H9 (cell line): ENCODE results near the gene PDCD7. TPM values are rescaled to one million over a fixed set of nuclear protein-coding genes. Genes with fewer than 3 reads are reported as not detected.
"Not testable (repeated sequence)": the region's sequence is repeated elsewhere in the genome, so short reads cannot be mapped to it uniquely, and the experiment has no call there.

Experiments used
- DNase-seq: peaks from one replicate; pipeline ENCODE4 v3.0.0-alpha.2; 2017
- H2AFZ ChIP-seq: one replicate; pipeline ENCODE4 v1.6.1; 2013; ENCODE audit warnings: mild to moderate bottlenecking, low read length, control low read depth, moderate library complexity
- H2AK5ac ChIP-seq: 2 replicates; pipeline ENCODE4 v1.6.1; 2013; ENCODE audit warnings: low read length, control low read depth, mixed read lengths; ENCODE audit not compliant: insufficient read length
- H2BK120ac ChIP-seq: one replicate; pipeline ENCODE4 v1.6.1; 2013; ENCODE audit warnings: low read depth, mild to moderate bottlenecking, low read length, control low read depth, inconsistent platforms; ENCODE audit not compliant: poor library complexity, severe bottlenecking
- H2BK12ac ChIP-seq: 2 replicates; pipeline ENCODE4 v1.6.1; 2013; ENCODE audit warnings: low read length, control low read depth, mixed read lengths, low read depth; ENCODE audit not compliant: insufficient read length
- H2BK15ac ChIP-seq: 2 replicates; pipeline ENCODE4 v1.6.1; 2013; ENCODE audit warnings: low read depth, low read length, control low read depth
- H2BK20ac ChIP-seq: one replicate; pipeline ENCODE4 v1.6.1; 2013; ENCODE audit warnings: low read depth, mild to moderate bottlenecking, low read length, control low read depth, inconsistent platforms; ENCODE audit not compliant: poor library complexity, severe bottlenecking
- H2BK5ac ChIP-seq: 2 replicates; pipeline ENCODE4 v1.6.1; 2013; ENCODE audit warnings: low read length, control low read depth, mixed read lengths; ENCODE audit not compliant: insufficient read length
- H3K14ac ChIP-seq: 2 replicates; pipeline ENCODE4 v1.6.1; 2013; ENCODE audit warnings: low read length, control low read depth; ENCODE audit not compliant: insufficient read depth
- H3K18ac ChIP-seq: 2 replicates; pipeline ENCODE4 v1.6.1; 2013; ENCODE audit warnings: low read depth, mild to moderate bottlenecking, mixed read lengths, low read length, control low read depth; ENCODE audit not compliant: insufficient read length
- H3K23ac ChIP-seq: 2 replicates; pipeline ENCODE4 v1.6.1; 2013; ENCODE audit warnings: low read length, control low read depth, mixed read lengths, low read depth; ENCODE audit not compliant: insufficient read length
- H3K23me2 ChIP-seq: 2 replicates; pipeline ENCODE4 v1.6.1; 2013; ENCODE audit warnings: low read depth, mild to moderate bottlenecking, mixed read lengths, low read length, control low read depth; ENCODE audit not compliant: insufficient read length, poor library complexity, severe bottlenecking
- H3K27ac ChIP-seq: 2 replicates; pipeline ENCODE4 v1.5.1; 2013; ENCODE audit warnings: low read length, control low read depth, mixed read lengths, low read depth; ENCODE audit not compliant: insufficient read length
- H3K27me3 ChIP-seq: 2 replicates; pipeline ENCODE4 v1.6.1; 2013; ENCODE audit warnings: low read length, control low read depth, inconsistent platforms; ENCODE audit not compliant: insufficient read depth
- H3K4ac ChIP-seq: 2 replicates; pipeline ENCODE4 v1.6.1; 2013; ENCODE audit warnings: low read depth, mild to moderate bottlenecking, control low read depth, inconsistent platforms, low read length, moderate library complexity
- H3K4me1 ChIP-seq: 2 replicates; pipeline ENCODE4 v1.6.1; 2013; ENCODE audit warnings: low read length, control low read depth, inconsistent platforms; ENCODE audit not compliant: insufficient read depth
- H3K4me2 ChIP-seq: 2 replicates; pipeline ENCODE4 v1.6.1; 2013; ENCODE audit warnings: low read length, control low read depth, mixed read lengths; ENCODE audit not compliant: insufficient read length, insufficient read depth
- H3K56ac ChIP-seq: 2 replicates; pipeline ENCODE4 v1.6.1; 2013; ENCODE audit warnings: low read depth, mild to moderate bottlenecking, mixed read lengths, low read length, control low read depth; ENCODE audit not compliant: insufficient read length
- H3K79me1 ChIP-seq: 2 replicates; pipeline ENCODE4 v1.6.1; 2013; ENCODE audit warnings: low read depth, mild to moderate bottlenecking, moderate library complexity, low read length, control low read depth, inconsistent platforms; ENCODE audit not compliant: insufficient read depth, poor library complexity, severe bottlenecking
- H3K79me2 ChIP-seq: 2 replicates; pipeline ENCODE4 v1.6.1; 2013; ENCODE audit warnings: low read length, control low read depth, inconsistent platforms; ENCODE audit not compliant: insufficient read depth
- H3K9ac ChIP-seq: 2 replicates; pipeline ENCODE4 v1.6.1; 2013; ENCODE audit warnings: low read length, control low read depth, mixed read lengths; ENCODE audit not compliant: insufficient read length; ENCODE audit errors: extremely low read depth
- H3K9me3 ChIP-seq: one replicate; pipeline ENCODE4 v1.6.1; 2013; ENCODE audit warnings: low read depth, low read length, inconsistent platforms; ENCODE audit not compliant: control insufficient read depth
- H3T11ph ChIP-seq: one replicate; pipeline ENCODE4 v1.6.1; 2013; ENCODE audit warnings: mild to moderate bottlenecking, low read length, control low read depth, inconsistent platforms
- H4K20me1 ChIP-seq: one replicate; pipeline ENCODE4 v1.6.1; 2013; ENCODE audit not compliant: control insufficient read depth, insufficient read length, insufficient read depth
- H4K5ac ChIP-seq: 2 replicates; pipeline ENCODE4 v1.6.1; 2013; ENCODE audit warnings: low read depth, mild to moderate bottlenecking, mixed read lengths, low read length, control low read depth; ENCODE audit not compliant: insufficient read length
- H4K8ac ChIP-seq: replicated peaks from 2 replicates; pipeline ENCODE4 v1.6.1; 2013; ENCODE audit warnings: low read length, control low read depth, mixed read lengths, low read depth; ENCODE audit not compliant: insufficient read length
- H4K91ac ChIP-seq: 2 replicates; pipeline ENCODE4 v1.6.1; 2013; ENCODE audit warnings: low read depth, mild to moderate bottlenecking, moderate library complexity, mixed read lengths, low read length, control low read depth; ENCODE audit not compliant: insufficient read length
- H3K27ac Mint-ChIP-seq, 3 experiments: 2 replicates in 2 of 3; 3 replicates in 1 of 3; pipeline ENCODE4 v1.8.0; 2020 to 2021; ENCODE audit warnings: mixed read lengths in 3 of 3, mild to moderate bottlenecking in 1 of 3, moderate library complexity in 1 of 3
- H3K27me3 Mint-ChIP-seq: 2 replicates; pipeline ENCODE4 v1.8.0; 2021; ENCODE audit warnings: low read depth, mild to moderate bottlenecking, moderate library complexity, mixed read lengths
- H3K36me3 Mint-ChIP-seq, 3 experiments: 2 replicates in 2 of 3; 3 replicates in 1 of 3; pipeline ENCODE4 v1.8.0; 2020 to 2021; ENCODE audit warnings: low read depth in 3 of 3, mixed read lengths in 3 of 3; ENCODE audit not compliant: insufficient read depth in 1 of 3
- H3K4me1 Mint-ChIP-seq, 2 experiments: 2 replicates each; pipeline ENCODE4 v1.8.0; 2020; ENCODE audit warnings: mixed read lengths in 2 of 2
- H3K4me3 Mint-ChIP-seq, 2 experiments: 2 replicates in 1 of 2; 3 replicates in 1 of 2; pipeline ENCODE4 v1.8.0; 2020 to 2021; ENCODE audit warnings: mild to moderate bottlenecking in 2 of 2, mixed read lengths in 2 of 2, moderate library complexity in 1 of 2
- H3K9me3 Mint-ChIP-seq, 2 experiments: 2 replicates in 1 of 2; 3 replicates in 1 of 2; pipeline ENCODE4 v1.8.0; 2020; ENCODE audit warnings: mild to moderate bottlenecking in 2 of 2, mixed read lengths in 2 of 2, moderate library complexity in 1 of 2
- WGBS: extraction: QIAGEN DNeasy Blood & Tissue Kit; methylation state at CpG from one replicate; pipeline ENCODE4 v1.1.7; 2013; ENCODE audit warnings: missing lambda C conversion rate, low lambda C conversion rate, mixed read lengths; ENCODE audit not compliant: insufficient read length; ENCODE audit errors: extremely low coverage; 5-methylcytosine and 5-hydroxymethylcytosine counted together
- total RNA-seq: library from RNA; stranded (reverse); gene quantifications from 2 replicates; pipeline ENCODE4 v1.2.1, GENCODE V29; 2021

The PDCD7 gene
- total RNA-seq, 1 experiment from 2014 or later: 35.2 TPM

DNA sequence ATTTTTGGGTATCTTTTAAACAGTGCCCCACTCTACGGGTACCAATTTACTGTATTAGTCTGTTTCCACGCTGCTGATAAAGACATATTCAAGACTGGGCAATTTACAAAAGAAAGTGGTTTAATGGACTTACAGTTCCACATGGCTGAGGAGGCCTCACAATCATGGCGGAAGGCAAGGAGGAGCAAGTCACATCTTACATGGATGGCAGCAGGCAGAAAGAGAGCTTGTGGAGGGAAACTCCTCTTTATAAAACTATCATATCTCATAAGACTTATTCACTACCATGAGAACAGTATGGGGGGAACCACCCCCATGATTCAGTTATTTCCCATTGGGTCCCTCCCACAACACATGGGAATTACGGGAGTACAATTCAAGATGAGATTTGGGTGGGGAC lies 4.3 kb upstream of the PDCD7 start:
- not testable (repeated sequence) for H3K14ac ChIP-seq, H3K27ac ChIP-seq, H4K20me1 ChIP-seq, H3K18ac ChIP-seq, H3K4me1 Mint-ChIP-seq, H3K23ac ChIP-seq, H3K4me2 ChIP-seq, H4K5ac ChIP-seq, H4K8ac ChIP-seq, H2BK15ac ChIP-seq, H3K27me3 ChIP-seq, H2AFZ ChIP-seq, H2BK20ac ChIP-seq, H3K9ac ChIP-seq, H3K79me1 ChIP-seq, H3K23me2 ChIP-seq, H3K4me1 ChIP-seq, H3K4ac ChIP-seq, H2BK120ac ChIP-seq, H2BK12ac ChIP-seq, DNase-seq, H3K27ac Mint-ChIP-seq, H3K56ac ChIP-seq, H3K4me3 Mint-ChIP-seq, H4K91ac ChIP-seq, H2AK5ac ChIP-seq, H3K79me2 ChIP-seq, H2BK5ac ChIP-seq, H3T11ph ChIP-seq
- H3K9me3 ChIP-seq: peaks cover 14% of the 10 kb centered on the region
- Mint-ChIP-seq H3K9me3 (peaks cover 43 to 45% of the 10 kb centered on the region in 2 experiments), H3K27me3 (peaks cover 11% of the 10 kb centered on the region), H3K36me3 (peaks cover 11 to 28% (median 23%) of the 10 kb centered on the region in 3 experiments)
- WGBS: no CpG with 5 or more reads among the region's 4 CpGs

DNA sequence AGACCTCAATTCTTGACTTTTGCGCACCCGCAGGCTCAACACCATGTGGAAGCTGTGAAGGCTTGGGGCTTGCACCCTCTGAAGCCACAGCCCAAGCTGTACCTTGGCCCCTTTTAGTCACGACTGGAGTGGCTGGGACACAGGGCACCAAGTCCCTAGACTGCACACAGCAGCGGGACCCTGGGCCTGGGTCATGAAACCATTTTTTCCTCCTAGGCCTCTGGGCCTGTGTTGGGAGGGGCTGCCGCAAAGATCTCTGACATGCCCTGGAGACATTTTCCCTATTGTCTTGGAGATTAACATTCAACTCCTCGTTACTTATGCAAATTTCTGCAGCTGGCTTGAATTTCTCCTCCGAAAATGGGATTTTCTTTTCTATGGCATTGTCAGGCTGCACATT lies 3.5 kb upstream of the PDCD7 start:
- H3K79me2 ChIP-seq, H2BK20ac ChIP-seq, H3K27me3 ChIP-seq, H3K23ac ChIP-seq, H2BK5ac ChIP-seq, H3K56ac ChIP-seq, H2BK120ac ChIP-seq, H4K8ac ChIP-seq, H3K9ac ChIP-seq, H3K14ac ChIP-seq, H3T11ph ChIP-seq, H2AK5ac ChIP-seq, H3K4me2 ChIP-seq, H3K18ac ChIP-seq, H2AFZ ChIP-seq, H2BK15ac ChIP-seq, H3K23me2 ChIP-seq, H4K91ac ChIP-seq, H2BK12ac ChIP-seq, H4K5ac ChIP-seq, H4K20me1 ChIP-seq, H3K4me1 ChIP-seq, DNase-seq, H3K79me1 ChIP-seq, H3K27ac Mint-ChIP-seq, H3K4ac ChIP-seq, H3K4me3 Mint-ChIP-seq, H3K27ac ChIP-seq: not testable (repeated sequence)
- Mint-ChIP-seq H3K36me3 (peaks cover 11 to 28% (median 23%) of the 10 kb centered on the region in 3 experiments), H3K4me1 (peaks cover 2 to 14% of the 10 kb centered on the region in 2 experiments; a peak in 3 of 4 replicates), H3K9me3 (peaks cover 43 to 45% of the 10 kb centered on the region in 2 experiments), H3K27me3 (peaks cover 11% of the 10 kb centered on the region)
- H3K9me3 ChIP-seq: peaks cover 14% of the 10 kb centered on the region
- no CpG with 5 or more reads among the region's 7 CpGs for WGBS
